ENCODE measurements around the gene WTIP. TPM values are rescaled to one million over a fixed set of nuclear protein-coding genes. Genes with fewer than 3 reads are reported as not detected.
A peak's percentile ranks its signal among the peaks of the same experiment; 100 is the strongest.

The WTIP gene
- total RNA-seq, 2 donors from 2014 or later = 45.4 to 48.6 TPM

DNA sequence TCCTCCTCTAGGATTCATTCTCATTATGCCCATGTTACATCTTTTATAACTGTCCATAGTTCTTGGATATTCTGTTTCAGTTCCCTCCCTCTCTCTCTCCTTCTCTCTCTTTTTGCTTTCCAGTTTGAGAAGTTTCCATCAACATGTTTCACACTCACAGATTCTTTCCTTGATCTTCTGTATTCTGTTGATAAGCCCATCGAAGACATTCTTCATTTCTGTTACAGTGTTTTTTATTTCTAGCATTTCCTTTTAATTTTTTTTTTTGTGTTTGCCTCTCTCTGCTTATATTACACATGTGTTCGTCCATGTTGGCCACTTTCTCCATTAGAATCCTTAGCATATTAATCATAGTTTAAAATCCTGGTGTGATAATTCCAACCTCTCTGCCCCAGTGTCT lies 68.3 kb downstream of the WTIP start:
- H3K4me3 Mint-ChIP-seq = no peak overlapping the region
- Histone ChIP-seq H3K4me3 (ENCODE audit: low read length) (no peak overlapping the region), H3K27me3 (ENCODE audit: control insufficient read depth, insufficient read depth, low read length, poor library complexity, severe bottlenecking) (no peaks in the 10 kb centered on the region), H3K9me3 (ENCODE audit: control insufficient read depth, low read length) (peaks cover 21% of the 10 kb centered on the region), H3K27ac (ENCODE audit: low read depth, low read length) (no peak overlapping the region), H3K36me3 (ENCODE audit: control insufficient read depth, insufficient read depth, low read length) (no peaks in the 10 kb centered on the region), H3K4me1 (ENCODE audit: control insufficient read depth, insufficient read depth, low read length) (peaks cover 10% of the 10 kb centered on the region), H3K9ac (ENCODE audit: extremely low read depth, low read length, poor library complexity, severe bottlenecking) (no peak overlapping the region)
- H3K27me3 Mint-ChIP-seq (ENCODE audit: insufficient read depth) = peaks cover 9% of the 10 kb centered on the region
- peaks cover 33% of the 10 kb centered on the region for H3K4me1 Mint-ChIP-seq
- peaks cover 15% of the 10 kb centered on the region for H3K9me3 Mint-ChIP-seq
- H3K36me3 Mint-ChIP-seq (ENCODE audit: low read depth) = no peaks in the 10 kb centered on the region
- TF ChIP-seq, protein P1, sequence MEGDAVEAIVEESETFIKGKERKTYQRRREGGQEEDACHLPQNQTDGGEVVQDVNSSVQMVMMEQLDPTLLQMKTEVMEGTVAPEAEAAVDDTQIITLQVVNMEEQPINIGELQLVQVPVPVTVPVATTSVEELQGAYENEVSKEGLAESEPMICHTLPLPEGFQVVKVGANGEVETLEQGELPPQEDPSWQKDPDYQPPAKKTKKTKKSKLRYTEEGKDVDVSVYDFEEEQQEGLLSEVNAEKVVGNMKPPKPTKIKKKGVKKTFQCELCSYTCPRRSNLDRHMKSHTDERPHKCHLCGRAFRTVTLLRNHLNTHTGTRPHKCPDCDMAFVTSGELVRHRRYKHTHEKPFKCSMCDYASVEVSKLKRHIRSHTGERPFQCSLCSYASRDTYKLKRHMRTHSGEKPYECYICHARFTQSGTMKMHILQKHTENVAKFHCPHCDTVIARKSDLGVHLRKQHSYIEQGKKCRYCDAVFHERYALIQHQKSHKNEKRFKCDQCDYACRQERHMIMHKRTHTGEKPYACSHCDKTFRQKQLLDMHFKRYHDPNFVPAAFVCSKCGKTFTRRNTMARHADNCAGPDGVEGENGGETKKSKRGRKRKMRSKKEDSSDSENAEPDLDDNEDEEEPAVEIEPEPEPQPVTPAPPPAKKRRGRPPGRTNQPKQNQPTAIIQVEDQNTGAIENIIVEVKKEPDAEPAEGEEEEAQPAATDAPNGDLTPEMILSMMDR (conservative IDR thresholded peaks at IDR 0.05) = no peak
- DNase-seq = no peak
- WGBS, 2 experiments (ENCODE audit: insufficient coverage in 1 of 2, insufficient read length in 1 of 2) = 86 to 90% methylated on average over 2 of the region's 2 CpGs
- no peak overlapping the region for H3K27ac Mint-ChIP-seq

DNA sequence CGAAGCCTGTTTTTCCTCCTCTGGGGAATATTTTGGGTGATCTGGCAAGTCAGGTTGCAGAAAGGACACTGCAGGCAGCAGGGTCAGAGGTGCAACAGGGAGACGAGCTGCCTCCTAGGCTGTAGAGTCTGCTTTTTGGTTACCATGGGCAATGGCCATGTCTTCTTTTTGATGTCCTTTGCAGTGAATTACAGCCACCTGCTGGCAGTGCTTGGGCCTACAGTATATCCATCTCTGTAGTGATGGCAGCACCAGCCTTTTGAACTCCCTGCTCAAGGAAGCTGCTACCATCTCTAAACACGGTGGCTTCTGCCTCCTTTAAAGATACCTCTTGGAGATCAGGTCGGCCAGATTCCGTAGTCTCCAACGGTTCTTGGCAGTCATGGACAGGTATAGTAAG lies 73.9 kb downstream of the WTIP start:
- Histone ChIP-seq H3K27ac (ENCODE audit: low read depth, low read length) (no peak overlapping the region), H3K36me3 (ENCODE audit: control insufficient read depth, insufficient read depth, low read length) (no peaks in the 10 kb centered on the region), H3K4me1 (ENCODE audit: control insufficient read depth, insufficient read depth, low read length) (peaks cover 10% of the 10 kb centered on the region), H3K9me3 (ENCODE audit: control insufficient read depth, low read length) (peaks cover 8% of the 10 kb centered on the region), H3K27me3 (ENCODE audit: control insufficient read depth, insufficient read depth, low read length, poor library complexity, severe bottlenecking) (no peaks in the 10 kb centered on the region), H3K4me3 (ENCODE audit: low read length) (no peak overlapping the region), H3K9ac (ENCODE audit: extremely low read depth, low read length, poor library complexity, severe bottlenecking) (no peak overlapping the region)
- H3K36me3 Mint-ChIP-seq (ENCODE audit: low read depth) = no peaks in the 10 kb centered on the region
- TF ChIP-seq, protein P1 (conservative IDR thresholded peaks at IDR 0.05) = peak; percentile 80
- H3K4me3 Mint-ChIP-seq = no peak overlapping the region
- WGBS, 2 experiments (ENCODE audit: insufficient coverage in 1 of 2, insufficient read length in 1 of 2) = 63 to 83% methylated on average over 1 to 6 of the region's 6 CpGs
- peak; percentile 80 for DNase-seq
- no peaks in the 10 kb centered on the region for H3K27me3 Mint-ChIP-seq (ENCODE audit: insufficient read depth)
- no peak overlapping the region for H3K27ac Mint-ChIP-seq
- peaks cover 52% of the 10 kb centered on the region for H3K4me1 Mint-ChIP-seq
- peaks cover 1% of the 10 kb centered on the region for H3K9me3 Mint-ChIP-seq

DNA sequence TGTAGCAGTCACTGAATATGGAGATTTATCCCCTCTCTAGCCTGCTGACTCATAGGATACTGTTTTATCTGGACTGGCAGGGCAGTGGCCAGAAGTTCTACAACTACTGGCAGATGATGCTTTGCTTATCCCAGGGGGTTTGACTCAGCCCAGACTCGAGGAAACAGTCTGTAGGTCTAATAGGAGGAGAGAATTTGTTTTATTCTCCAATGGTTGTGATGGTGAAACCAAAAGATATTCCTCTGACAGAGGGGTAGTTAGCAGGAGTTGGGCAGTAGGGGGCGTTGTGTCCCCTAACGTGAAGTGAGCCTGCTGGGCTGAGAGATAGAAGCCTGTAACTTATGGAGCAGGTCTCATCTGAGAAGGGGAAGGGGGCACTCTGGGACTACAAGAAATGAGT lies 74.9 kb downstream of the WTIP start:
- Mint-ChIP-seq H3K27ac (no peak overlapping the region), H3K36me3 (ENCODE audit: low read depth) (no peaks in the 10 kb centered on the region), H3K4me1 (peaks cover 59% of the 10 kb centered on the region), H3K9me3 (no peaks in the 10 kb centered on the region), H3K27me3 (ENCODE audit: insufficient read depth) (no peaks in the 10 kb centered on the region), H3K4me3 (no peak overlapping the region)
- Histone ChIP-seq H3K27ac (ENCODE audit: low read depth, low read length) (no peak overlapping the region), H3K27me3 (ENCODE audit: control insufficient read depth, insufficient read depth, low read length, poor library complexity, severe bottlenecking) (no peaks in the 10 kb centered on the region), H3K36me3 (ENCODE audit: control insufficient read depth, insufficient read depth, low read length) (no peaks in the 10 kb centered on the region), H3K4me3 (ENCODE audit: low read length) (no peak overlapping the region), H3K4me1 (ENCODE audit: control insufficient read depth, insufficient read depth, low read length) (peaks cover 10% of the 10 kb centered on the region), H3K9ac (ENCODE audit: extremely low read depth, low read length, poor library complexity, severe bottlenecking) (no peak overlapping the region), H3K9me3 (ENCODE audit: control insufficient read depth, low read length) (no peaks in the 10 kb centered on the region)
- TF ChIP-seq, protein P1 (conservative IDR thresholded peaks at IDR 0.05) = peak; percentile 86
- WGBS, 2 experiments (ENCODE audit: insufficient coverage in 1 of 2, insufficient read length in 1 of 2) = 6 to 25% methylated on average over 1 to 3 of the region's 3 CpGs
- DNase-seq = peak; percentile 84
